ENCODE measurements around the gene NRXN3.

The NRXN3 gene

DNA sequence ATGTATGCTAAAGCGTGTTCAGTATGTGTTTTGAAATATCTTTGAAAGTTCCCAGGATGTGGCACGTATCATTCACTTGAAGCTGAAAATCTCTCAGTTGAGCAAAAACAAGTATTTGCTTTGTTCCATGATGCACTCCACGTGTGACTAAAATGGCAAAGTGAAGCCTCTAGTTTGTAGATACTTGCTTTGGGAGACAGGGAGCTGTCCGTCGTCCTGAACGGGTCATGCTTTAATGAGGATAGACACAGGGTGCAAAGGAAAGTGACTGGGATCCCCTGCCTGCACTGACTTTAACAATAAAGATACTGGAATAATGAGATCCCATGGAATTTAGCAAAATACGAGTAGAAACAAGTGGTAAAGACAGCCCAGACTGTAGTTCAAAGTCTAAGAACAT, 991.4 kb downstream of the NRXN3 start:
- in situ Hi-C loops (cut with HindIII; ENCODE audit: low sequenced_read_pairs), result no loop called here
- TF ChIP-seq CTCF (IDR thresholded peaks at IDR 0.05; ENCODE audit: low read depth, low read length, missing control alignments), result no peak
- no peak overlapping the region for H3K4me3 ChIP-seq (ENCODE audit: low read depth, low read length)
- DNase-seq (ENCODE audit: low read depth), result peak; percentile 33

- no peak overlapping the region for H3K4me3 ChIP-seq (ENCODE audit: low read depth, low read length)
- DNase-seq (ENCODE audit: low read depth), result no peak
- TF ChIP-seq CTCF (IDR thresholded peaks at IDR 0.05; ENCODE audit: low read depth, low read length, missing control alignments), result no peak
- in situ Hi-C loops (cut with HindIII; ENCODE audit: low sequenced_read_pairs), result no loop called here
Measured at GRCh38 chr14:79162833-79163232, 992.7 kb downstream of the NRXN3 start.

DNA sequence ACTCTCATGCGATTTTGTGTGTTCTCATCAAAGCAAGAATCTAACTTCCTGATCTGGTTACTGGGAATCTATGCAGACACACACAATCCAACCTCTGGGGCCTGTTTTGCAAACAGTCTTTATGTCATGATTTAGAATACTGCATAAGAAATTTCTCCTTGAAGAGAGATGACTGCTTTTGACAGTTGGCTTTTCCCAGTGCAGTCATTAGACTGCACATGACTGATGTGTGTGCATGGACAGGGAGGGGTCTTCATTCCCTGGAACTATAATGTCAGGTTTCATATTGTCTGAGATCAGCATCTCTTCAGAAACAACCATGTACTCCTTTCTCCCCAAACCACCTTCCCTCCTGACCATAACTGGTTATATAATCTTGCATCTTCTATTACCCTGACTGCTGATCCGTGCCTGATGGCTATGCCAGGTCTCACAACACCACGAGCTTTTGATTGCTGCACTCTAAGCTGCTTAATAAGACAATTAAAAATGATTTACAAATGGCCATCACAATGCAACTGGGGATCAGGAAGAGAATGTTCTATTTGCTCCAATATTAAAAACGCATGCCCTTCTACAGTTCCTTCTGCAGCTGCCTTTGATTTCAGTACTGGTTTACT, 995.4 kb downstream of the NRXN3 start:
- in situ Hi-C loops (cut with HindIII; ENCODE audit: low sequenced_read_pairs), result no loop called here
- H3K4me3 ChIP-seq (ENCODE audit: low read depth, low read length), result no peak overlapping the region
- no peak for DNase-seq (ENCODE audit: low read depth)
- TF ChIP-seq CTCF (IDR thresholded peaks at IDR 0.05; ENCODE audit: low read depth, low read length, missing control alignments), result no peak

- no peak for DNase-seq (ENCODE audit: low read depth)
- no peak for TF ChIP-seq CTCF (IDR thresholded peaks at IDR 0.05; ENCODE audit: low read depth, low read length, missing control alignments)
- no peak overlapping the region for H3K4me3 ChIP-seq (ENCODE audit: low read depth, low read length)
- in situ Hi-C loops (cut with HindIII; ENCODE audit: low sequenced_read_pairs), result no loop called here
Measured at GRCh38 chr14:79166171-79166570, 996.0 kb downstream of the NRXN3 start.

- in situ Hi-C loops (cut with HindIII; ENCODE audit: low sequenced_read_pairs), result no loop called here
- H3K4me3 ChIP-seq (ENCODE audit: low read depth, low read length), result no peak overlapping the region
- TF ChIP-seq CTCF (IDR thresholded peaks at IDR 0.05; ENCODE audit: low read depth, low read length, missing control alignments), result no peak
Measured at GRCh38 chr14:79167957-79168356, 997.8 kb downstream of the NRXN3 start.

GRCh38 chr14:79175671-79176070, 1005.5 kb downstream of the NRXN3 start:
- DNase-seq (ENCODE audit: low read depth), result no peak
- TF ChIP-seq CTCF (IDR thresholded peaks at IDR 0.05; ENCODE audit: low read depth, low read length, missing control alignments), result no peak
- in situ Hi-C loops (cut with HindIII; ENCODE audit: low sequenced_read_pairs), result no loop called here
- no peak overlapping the region for H3K4me3 ChIP-seq (ENCODE audit: low read depth, low read length)

More at GRCh38 chr14:79167957-79168356, 997.8 kb downstream of the NRXN3 start:
- DNase-seq (ENCODE audit: low read depth), result no peak

Measured in astrocyte of the cerebellum (primary cell).